Ascending aorta (tissue), 2 donors: ENCODE results near the gene PRPSAP2. TPM values are rescaled to one million over a fixed set of nuclear protein-coding genes. Genes with fewer than 3 reads are reported as not detected.

Experiments used
- DNase-seq, 2 donors: peaks; one replicate each; pipeline ENCODE4 v3.0.0-alpha.2; 2019; ENCODE audit warnings: low spot score in 2 of 2
- H3K27ac ChIP-seq, 2 donors: fragments of 200-600 bp; sonication (generic); one replicate each; pipeline ENCODE4 v1.5.1; 2016 to 2017; ENCODE audit warnings: mild to moderate bottlenecking in 1 of 2
- H3K27me3 ChIP-seq: fragments of 200-600 bp; sonication (generic); one replicate; pipeline ENCODE4 v1.5.1; 2017
- H3K36me3 ChIP-seq, 2 donors: fragments of 200-600 bp; sonication (generic); one replicate each; pipeline ENCODE4 v1.5.1; 2016
- H3K4me1 ChIP-seq, 2 donors: fragments of 200-600 bp; sonication (generic); one replicate each; pipeline ENCODE4 v1.5.1; 2016 to 2017; ENCODE audit warnings: mild to moderate bottlenecking in 1 of 2
- H3K4me3 ChIP-seq, 2 donors: fragments of 200-600 bp; sonication (generic); one replicate each; pipeline ENCODE4 v1.5.1; 2016 to 2017; ENCODE audit warnings: mild to moderate bottlenecking in 1 of 2
- H3K9me3 ChIP-seq, 2 donors: fragments of 200-600 bp; sonication (generic); one replicate each; pipeline ENCODE4 v1.5.1; 2016
- intact Hi-C: fragments of 100-400 bp; cut with DNase I; formaldehyde crosslinking; loops from one replicate; pipeline ENCODE4 v1.15.1; 2023
- total RNA-seq: library from RNA; depleted of rRNA; stranded (reverse); fragments of >200 nt; gene quantifications from one replicate; pipeline ENCODE4 v1.1.0, GENCODE V29; 2016
- TF ChIP-seq, protein P1 (sequence below), 3 experiments: fragments of 200-600 bp in 2 of 3; fragments of 450-650 bp in 1 of 3; sonication (generic) in 2 of 3; IDR thresholded peaks; one replicate each; pipeline ENCODE4 v1.5.1; 2016 to 2019; ENCODE audit warnings: antibody characterized with exemption in 3 of 3, mild to moderate bottlenecking in 1 of 3, moderate library complexity in 1 of 3

The PRPSAP2 gene
- total RNA-seq, 1 donor from 2014 or later = 3.4 TPM

DNA sequence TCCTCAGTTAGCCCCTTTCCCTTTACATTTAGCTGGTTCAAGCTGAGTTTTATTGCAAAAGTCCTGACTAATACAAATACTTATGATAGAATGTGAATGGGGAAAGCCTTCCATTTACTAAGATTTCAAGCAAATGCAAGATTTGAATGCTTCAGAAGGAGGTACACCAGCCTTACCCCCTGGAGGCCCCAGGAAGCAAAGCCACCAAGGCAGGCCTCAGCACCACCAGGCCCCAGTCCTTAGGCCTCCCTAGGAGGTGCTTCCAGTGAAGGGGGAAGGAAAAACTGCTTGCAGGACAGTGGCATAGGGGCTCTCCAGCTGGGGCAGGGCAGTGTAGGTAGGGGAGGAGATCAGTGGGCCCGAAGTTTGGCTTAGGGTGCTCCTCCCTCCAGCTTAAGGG is 7.3 kb upstream of the PRPSAP2 start:
- intact Hi-C loops = no loop called here
- Histone ChIP-seq H3K36me3 (no peaks in the 10 kb centered on the region), H3K27me3 (no peaks in the 10 kb centered on the region), H3K4me1 (peaks cover 0 to 4% of the 10 kb centered on the region in 2 donors), H3K4me3 (no peak overlapping the region), H3K27ac (no peak overlapping the region), H3K9me3 (no peaks in the 10 kb centered on the region)
- TF ChIP-seq, protein P1, sequence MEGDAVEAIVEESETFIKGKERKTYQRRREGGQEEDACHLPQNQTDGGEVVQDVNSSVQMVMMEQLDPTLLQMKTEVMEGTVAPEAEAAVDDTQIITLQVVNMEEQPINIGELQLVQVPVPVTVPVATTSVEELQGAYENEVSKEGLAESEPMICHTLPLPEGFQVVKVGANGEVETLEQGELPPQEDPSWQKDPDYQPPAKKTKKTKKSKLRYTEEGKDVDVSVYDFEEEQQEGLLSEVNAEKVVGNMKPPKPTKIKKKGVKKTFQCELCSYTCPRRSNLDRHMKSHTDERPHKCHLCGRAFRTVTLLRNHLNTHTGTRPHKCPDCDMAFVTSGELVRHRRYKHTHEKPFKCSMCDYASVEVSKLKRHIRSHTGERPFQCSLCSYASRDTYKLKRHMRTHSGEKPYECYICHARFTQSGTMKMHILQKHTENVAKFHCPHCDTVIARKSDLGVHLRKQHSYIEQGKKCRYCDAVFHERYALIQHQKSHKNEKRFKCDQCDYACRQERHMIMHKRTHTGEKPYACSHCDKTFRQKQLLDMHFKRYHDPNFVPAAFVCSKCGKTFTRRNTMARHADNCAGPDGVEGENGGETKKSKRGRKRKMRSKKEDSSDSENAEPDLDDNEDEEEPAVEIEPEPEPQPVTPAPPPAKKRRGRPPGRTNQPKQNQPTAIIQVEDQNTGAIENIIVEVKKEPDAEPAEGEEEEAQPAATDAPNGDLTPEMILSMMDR (IDR thresholded peaks at IDR 0.05) = no peak
- no peak for DNase-seq

- Histone ChIP-seq H3K4me1 (peaks cover 0 to 4% of the 10 kb centered on the region in 2 donors), H3K27me3 (no peaks in the 10 kb centered on the region), H3K9me3 (no peaks in the 10 kb centered on the region), H3K27ac (no peak overlapping the region), H3K4me3 (no peak overlapping the region), H3K36me3 (no peaks in the 10 kb centered on the region)
- DNase-seq = no peak
- intact Hi-C loops = no loop called here
- TF ChIP-seq, protein P1 (IDR thresholded peaks at IDR 0.05) = no peak
Measured at GRCh38 chr17:18851201-18851600, 6.7 kb upstream of the PRPSAP2 start.

DNA sequence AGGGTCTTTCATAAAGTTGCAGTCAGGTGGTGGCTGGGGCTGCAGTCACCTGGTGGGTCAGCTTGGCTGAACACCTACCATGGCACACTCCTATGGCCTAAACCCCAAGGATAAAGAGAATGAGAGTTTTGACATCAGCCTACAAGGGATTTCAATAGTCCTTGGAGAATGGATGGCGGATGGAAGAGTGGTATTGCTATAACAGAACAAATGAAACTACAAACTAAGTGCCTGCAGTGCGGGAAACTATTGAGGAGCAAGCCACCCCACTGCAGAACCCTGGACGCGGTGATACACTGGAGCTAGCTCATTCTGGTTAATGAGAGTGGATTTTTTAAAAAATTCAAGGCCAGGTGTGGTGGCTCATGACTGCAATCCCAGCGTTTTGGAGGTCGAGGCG is 3.0 kb upstream of the PRPSAP2 start:
- H3K36me3 ChIP-seq = no peaks in the 10 kb centered on the region
- DNase-seq = peak in 1 of 2 donors; percentile 31
- intact Hi-C loops = loop anchor here (5.0 kb wide), 1 partner anchor 147 kb away; the partner anchor contains the start of gene FAM83G
- H3K4me3 ChIP-seq = peak overlapping the region in 1 of 2 donors; percentile 86
- TF ChIP-seq, protein P1 (IDR thresholded peaks at IDR 0.05) = no peak
- H3K9me3 ChIP-seq = no peaks in the 10 kb centered on the region
- H3K27ac ChIP-seq = no peak overlapping the region
- H3K4me1 ChIP-seq = peaks cover 0 to 11% of the 10 kb centered on the region in 2 donors
- no peaks in the 10 kb centered on the region for H3K27me3 ChIP-seq

- TF ChIP-seq, protein P1 (IDR thresholded peaks at IDR 0.05) = no peak
- peak; percentile 83 to 96 for DNase-seq
- H3K4me3 ChIP-seq = peak overlapping the region; percentile 62 to 86
- no peaks in the 10 kb centered on the region for H3K27me3 ChIP-seq
- peaks cover 0 to 11% of the 10 kb centered on the region in 2 donors for H3K4me1 ChIP-seq
- peak overlapping the region; percentile 73 to 94 for H3K27ac ChIP-seq
- H3K36me3 ChIP-seq = no peaks in the 10 kb centered on the region
- no peaks in the 10 kb centered on the region for H3K9me3 ChIP-seq
- intact Hi-C loops = loop anchor here (5.0 kb wide), 1 partner anchor 146 kb away; the partner anchor contains the start of gene FAM83G
Measured at GRCh38 chr17:18855831-18856569, 1.9 kb upstream of the PRPSAP2 start.

GRCh38 chr17:18856570-18856915 is 1.4 kb upstream of the PRPSAP2 start:
- no peaks in the 10 kb centered on the region for H3K9me3 ChIP-seq
- DNase-seq = peak in 1 of 2 donors; percentile 12
- no peaks in the 10 kb centered on the region for H3K27me3 ChIP-seq
- H3K36me3 ChIP-seq = no peaks in the 10 kb centered on the region
- intact Hi-C loops = loop anchor here (5.0 kb wide), 1 partner anchor 146 kb away; the partner anchor contains the start of gene FAM83G
- peak overlapping the region; percentile 62 to 86 for H3K4me3 ChIP-seq
- TF ChIP-seq, protein P1 (IDR thresholded peaks at IDR 0.05) = no peak
- H3K4me1 ChIP-seq = peaks cover 0 to 11% of the 10 kb centered on the region in 2 donors
- peak overlapping the region; percentile 73 to 94 for H3K27ac ChIP-seq
